Measurements from ENCODE around the gene ZMPSTE24. TPM values are rescaled to one million over a fixed set of nuclear protein-coding genes. Genes with fewer than 3 reads are reported as not detected.

Gene ZMPSTE24
- polyA plus RNA-seq, 1 donor (not counting 4 experiments of a cell fraction or from before 2014, with no cell fraction given) = 73.4 TPM

- no peak overlapping the region for H3K27ac ChIP-seq (ENCODE audit: control insufficient read depth, insufficient read depth, low read length)
- no peaks in the 10 kb centered on the region for H3K36me3 ChIP-seq (ENCODE audit: control insufficient read depth in 2 of 2, extremely low read depth in 1 of 2, insufficient read depth in 2 of 2, low read length in 2 of 2)
- DNase-seq (ENCODE audit: low read depth, low spot score) (no peak), FAIRE-seq (no peak)
- H3K4me2 ChIP-seq (ENCODE audit: control insufficient read depth, extremely low read depth, insufficient read depth, low read depth, low read length) = no peak overlapping the region
- H3K4me3 ChIP-seq (ENCODE audit: control insufficient read depth in 2 of 3, extremely low read depth in 1 of 3, insufficient read depth in 2 of 3, low read depth in 1 of 3, low read length in 3 of 3) = no peak overlapping the region
- no peaks in the 10 kb centered on the region for H3K27me3 ChIP-seq (ENCODE audit: control insufficient read depth, extremely low read depth, insufficient read depth, low read length)
- dilution Hi-C loops (cut with MboI; ENCODE audit: extremely low pct_ligation_motif_present, low sequenced_read_pairs) = no loop called here
- H2AFZ ChIP-seq (ENCODE audit: control insufficient read depth, low read length) = no peak overlapping the region
- H3K9me3 ChIP-seq (ENCODE audit: control insufficient read depth, low read depth, low read length) = no peaks in the 10 kb centered on the region
- H3K9me1 ChIP-seq (ENCODE audit: control insufficient read depth, extremely low read depth, insufficient read depth, low read length) = no peaks in the 10 kb centered on the region
- H3K79me2 ChIP-seq (ENCODE audit: control insufficient read depth, insufficient read depth, low read length) = no peaks in the 10 kb centered on the region
- no peak overlapping the region for H3K9ac ChIP-seq (ENCODE audit: control insufficient read depth, extremely low read depth, insufficient read depth, low read length)
- no peaks in the 10 kb centered on the region for H4K20me1 ChIP-seq (ENCODE audit: control insufficient read depth, extremely low read depth, insufficient read depth, low read length)
- TF ChIP-seq CTCF (optimal IDR thresholded peaks at IDR 0.05 in 1 of 3, IDR thresholded peaks at IDR 0.05 in 1 of 3, conservative IDR thresholded peaks at IDR 0.05 in 1 of 3; ENCODE audit: extremely low read depth in 1 of 3, insufficient read depth in 2 of 3, low read length in 3 of 3) (no peak), EZH2 (IDR thresholded peaks at IDR 0.05; ENCODE audit: low read length) (no peak)
- peaks cover 15% of the 10 kb centered on the region for H3K4me1 ChIP-seq (ENCODE audit: control insufficient read depth, extremely low read depth, insufficient read depth, low read length)
Observed at GRCh38 chr1:40309374-40310128, 51.5 kb downstream of the ZMPSTE24 start.

GRCh38 chr1:40310129-40310461, 52.1 kb downstream of the ZMPSTE24 start:
- FAIRE-seq = no peak
- Histone ChIP-seq H4K20me1 (ENCODE audit: control insufficient read depth, extremely low read depth, insufficient read depth, low read length) (no peaks in the 10 kb centered on the region), H3K9me3 (ENCODE audit: control insufficient read depth, low read depth, low read length) (no peaks in the 10 kb centered on the region), H3K4me3 (ENCODE audit: control insufficient read depth in 2 of 3, extremely low read depth in 1 of 3, insufficient read depth in 2 of 3, low read depth in 1 of 3, low read length in 3 of 3) (no peak overlapping the region), H3K27me3 (ENCODE audit: control insufficient read depth, extremely low read depth, insufficient read depth, low read length) (no peaks in the 10 kb centered on the region), H3K4me2 (ENCODE audit: control insufficient read depth, extremely low read depth, insufficient read depth, low read depth, low read length) (no peak overlapping the region), H3K36me3 (ENCODE audit: control insufficient read depth in 2 of 2, extremely low read depth in 1 of 2, insufficient read depth in 2 of 2, low read length in 2 of 2) (no peaks in the 10 kb centered on the region), H3K79me2 (ENCODE audit: control insufficient read depth, insufficient read depth, low read length) (no peaks in the 10 kb centered on the region), H2AFZ (ENCODE audit: control insufficient read depth, low read length) (no peak overlapping the region), H3K27ac (ENCODE audit: control insufficient read depth, insufficient read depth, low read length) (no peak overlapping the region), H3K4me1 (ENCODE audit: control insufficient read depth, extremely low read depth, insufficient read depth, low read length) (peaks cover 18% of the 10 kb centered on the region), H3K9ac (ENCODE audit: control insufficient read depth, extremely low read depth, insufficient read depth, low read length) (no peak overlapping the region), H3K9me1 (ENCODE audit: control insufficient read depth, extremely low read depth, insufficient read depth, low read length) (no peaks in the 10 kb centered on the region)
- dilution Hi-C loops (cut with MboI; ENCODE audit: extremely low pct_ligation_motif_present, low sequenced_read_pairs) = no loop called here
- DNase-seq (ENCODE audit: low read depth, low spot score) = no peak
- TF ChIP-seq EZH2 (IDR thresholded peaks at IDR 0.05; ENCODE audit: low read length) = no peak
- TF ChIP-seq CTCF (optimal IDR thresholded peaks at IDR 0.05 in 1 of 3, IDR thresholded peaks at IDR 0.05 in 1 of 3, conservative IDR thresholded peaks at IDR 0.05 in 1 of 3; ENCODE audit: extremely low read depth in 1 of 3, insufficient read depth in 2 of 3, low read length in 3 of 3) = no peak
